ENCODE results near the gene MDM2.

GRCh38 chr12:68853396-68854077 lies 45.6 kb downstream of the MDM2 start:
- TF ChIP-seq GABPA (IDR thresholded peaks at IDR 0.05; ENCODE audit: borderline replicate concordance, insufficient read depth, low read length): no peak
- no peak for TF ChIP-seq POLR2A (IDR thresholded peaks at IDR 0.05; ENCODE audit: control extremely low read depth in 1 of 2, low read depth in 2 of 2, low read length in 2 of 2)
- no peak for TF ChIP-seq CTCF (IDR thresholded peaks at IDR 0.05; ENCODE audit: control extremely low read depth in 1 of 3, insufficient read depth in 1 of 3, low read depth in 1 of 3, low read length in 3 of 3)
- TF ChIP-seq ATF2 (IDR thresholded peaks at IDR 0.05; ENCODE audit: low read length): no peak
- TF ChIP-seq ZNF274 (IDR thresholded peaks at IDR 0.05; ENCODE audit: borderline replicate concordance, extremely low read depth, low read length): no peak
- TF ChIP-seq EZH2 (IDR thresholded peaks at IDR 0.05; ENCODE audit: low read depth, low read length, severe bottlenecking): no peak
- no peak for TF ChIP-seq RFX5 (IDR thresholded peaks at IDR 0.05; ENCODE audit: borderline replicate concordance, low read depth, low read length)
- TF ChIP-seq CHD2 (IDR thresholded peaks at IDR 0.05; ENCODE audit: low read length): no peak
- TF ChIP-seq TAF1 (IDR thresholded peaks at IDR 0.05; ENCODE audit: low read depth, low read length): no peak
- no peak for TF ChIP-seq POLR2AphosphoS5 (IDR thresholded peaks at IDR 0.05; ENCODE audit: low read depth, low read length)
- TF ChIP-seq SP1 (IDR thresholded peaks at IDR 0.05; ENCODE audit: low read depth, low read length): no peak
- no peak for TF ChIP-seq EP300 (IDR thresholded peaks at IDR 0.05; ENCODE audit: borderline replicate concordance in 1 of 2, low read depth in 2 of 2, low read length in 2 of 2)

Data from H1 (cell line).